HG02588 (cell line): ENCODE results near the gene DGKE.

Experiments used
- ATAC-seq: cut with Tn5 transposase; IDR thresholded peaks from one replicate; pipeline ENCODE4 v1.9.1; 2021; ENCODE audit warnings: mild to moderate bottlenecking, moderate library complexity; ENCODE audit not compliant: unreplicated experiment

The DGKE gene

GRCh38 chr17:56912105-56912999, 78.4 kb downstream of the DGKE start:
- no peak for ATAC-seq

- no peak for ATAC-seq
Observed at GRCh38 chr17:56913000-56913311, 79.0 kb downstream of the DGKE start.

- peak; percentile 45 for ATAC-seq
Observed at GRCh38 chr17:56913353-56913866, 79.5 kb downstream of the DGKE start.

- peak; percentile 69 for ATAC-seq
Observed at GRCh38 chr17:56913867-56914580, 80.1 kb downstream of the DGKE start, which contains the start of gene TRIM25. TRIM25 (minus strand) TSS chr17:56914049; CDS start chr17:56913988, 61 bp downstream.

- ATAC-seq: no peak
Observed at GRCh38 chr17:56914581-56915273, 80.8 kb downstream of the DGKE start.

- ATAC-seq: no peak
Observed at GRCh38 chr17:56917559-56918296, 83.8 kb downstream of the DGKE start.

GRCh38 chr17:56918916-56919315, 85.0 kb downstream of the DGKE start:
- no peak for ATAC-seq
